Right lobe of liver (tissue), 6 donors: Measurements from ENCODE around the gene ZNF583. TPM values are rescaled to one million over a fixed set of nuclear protein-coding genes. Genes with fewer than 3 reads are reported as not detected.

Experiments used
- ATAC-seq, 4 donors: fragments of 200-7000 bp; cut with Tn5 transposase; one replicate each; pipeline ENCODE4 v1.9.1; 2020; ENCODE audit warnings: mild to moderate bottlenecking in 4 of 4, moderate library complexity in 4 of 4
- DNase-seq, 3 donors: peaks; one replicate each; pipeline ENCODE4 v3.0.0-alpha.2; 2020
- H3K27ac ChIP-seq, 3 donors: fragments of 200-600 bp; one replicate each; pipeline ENCODE4 v1.8.0; 2022
- H3K27me3 ChIP-seq, 2 donors: fragments of 200-600 bp; one replicate each; pipeline ENCODE4 v1.8.0; 2022
- H3K36me3 ChIP-seq, 4 donors: fragments of 200-600 bp; sonication (generic) in 1 of 4; one replicate each; pipeline versions ENCODE4 v1.5.1 to v1.8.0; 2017 to 2022; ENCODE audit warnings: control low read depth in 1 of 4
- H3K4me1 ChIP-seq, 4 donors: fragments of 200-600 bp; sonication (generic) in 1 of 4; one replicate each; pipeline versions ENCODE4 v1.5.1 to v1.8.0; 2017 to 2022; ENCODE audit warnings: control low read depth in 1 of 4
- H3K4me3 ChIP-seq, 3 donors: fragments of 200-600 bp; one replicate each; pipeline ENCODE4 v1.8.0; 2022
- H3K9me3 ChIP-seq, 4 donors: fragments of 200-600 bp; sonication (generic) in 1 of 4; one replicate each; pipeline versions ENCODE4 v1.5.1 to v1.8.0; 2017 to 2022; ENCODE audit warnings: control low read depth in 1 of 4
- CTCF ChIP-seq, 4 donors: fragments of 200-600 bp in 3 of 4; fragments of 450-650 bp in 1 of 4; IDR thresholded peaks; one replicate each; pipeline versions ENCODE4 v1.5.1 to v1.8.0; 2016 to 2022; ENCODE audit warnings: antibody characterized with exemption in 4 of 4, mild to moderate bottlenecking in 2 of 4
- POLR2A ChIP-seq: fragments of 450-650 bp; IDR thresholded peaks from one replicate; pipeline ENCODE4 v1.6.1; 2017; ENCODE audit warnings: antibody characterized with exemption, mild to moderate bottlenecking
- WGBS: methylation state at CpG from one replicate; pipeline ENCODE4 v1.1.6; 2018; ENCODE audit warnings: low coverage, low lambda C conversion rate; ENCODE audit not compliant: insufficient coverage; ENCODE audit errors: missing lambda C conversion rate; 5-methylcytosine and 5-hydroxymethylcytosine counted together
- intact Hi-C, 2 donors: fragments of 100-400 bp; cut with DNase I; formaldehyde crosslinking; loops; one replicate each; pipeline versions ENCODE4 v1.11.2 to v1.14.1; 2022
- total RNA-seq, 6 experiments: library from RNA; depleted of rRNA in 2 of 6; stranded (reverse); fragments of >200 nt in 2 of 6; fragmentation: NEBNext Ultra II Directional in 3 of 6; extraction: Animal tissue kit (Norgen Biotek cat#: 25700) in 3 of 6; gene quantifications; one replicate each; pipeline versions ENCODE4 v1.1.0 to v1.2.4, GENCODE V29; 2016 to 2023
- donor health status: DM: no; HTN: yes; CAD: no.
- donor health status: DM: no; HTN: no; CAD: no.
- donor health status: DM: no; HTN: no; CAD: no.
- donor health status: DM: no; HTN: yes; CAD: no.
- donor health status: DM: no; HTN: yes; CAD: no.

ZNF583 gene
- total RNA-seq, 6 experiments from 2014 or later, result 0.50 to 2.9 (median 1.3) TPM

- ATAC-seq (no peak), DNase-seq (no peak)
- H3K36me3 ChIP-seq, result peaks cover 0 to 7% (median 0%) of the 10 kb centered on the region in 4 donors
- WGBS, result 91% methylated on average over 8 of the region's 8 CpGs
- intact Hi-C loops, result no loop called here
- no peak overlapping the region for H3K27ac ChIP-seq
- H3K4me1 ChIP-seq, result no peaks in the 10 kb centered on the region
- TF ChIP-seq CTCF (IDR thresholded peaks at IDR 0.05), result no peak
- no peak for TF ChIP-seq POLR2A
- H3K4me3 ChIP-seq, result no peak overlapping the region
- H3K27me3 ChIP-seq, result no peaks in the 10 kb centered on the region
- peaks cover 0 to 35% (median 3%) of the 10 kb centered on the region in 4 donors for H3K9me3 ChIP-seq
Observed at GRCh38 chr19:56383826-56384605, 20.1 kb upstream of the ZNF583 start.

- H3K4me1 ChIP-seq, result peaks cover 0 to 4% (median 0%) of the 10 kb centered on the region in 4 donors
- intact Hi-C loops, result no loop called here
- 6% methylated on average over 19 of the region's 73 CpGs for WGBS
Observed at GRCh38 chr19:56393119-56394012, 10.8 kb upstream of the ZNF583 start, which contains the start of gene ZNF582. TSS of gene ZNF582 (minus strand) at chr19:56393534. CDS start at chr19:56391752, 1,782 bp downstream.

DNA sequence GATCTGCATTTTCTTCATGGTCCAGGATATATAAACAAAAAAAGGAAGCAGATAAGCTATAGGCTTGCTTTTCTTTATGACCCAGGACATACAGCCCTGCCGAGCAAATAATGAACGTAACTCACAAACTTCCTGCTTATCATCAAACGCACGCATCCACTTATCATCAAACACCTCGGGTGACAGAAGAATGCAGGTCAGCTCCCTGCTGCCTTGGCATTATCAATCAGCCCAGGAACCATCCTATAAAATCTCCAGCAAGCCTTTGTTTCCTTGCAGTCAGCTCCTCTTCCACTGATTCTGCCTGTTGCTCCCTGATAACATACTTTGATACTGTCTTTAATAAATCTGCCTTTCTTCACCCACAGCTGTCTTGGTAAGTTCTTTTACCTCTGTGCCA lies 5.3 kb upstream of the ZNF583 start:
- no peaks in the 10 kb centered on the region for H3K36me3 ChIP-seq
- H3K27me3 ChIP-seq, result no peaks in the 10 kb centered on the region
- intact Hi-C loops, result no loop called here
- H3K4me3 ChIP-seq, result no peak overlapping the region
- peaks cover 0 to 10% (median 5%) of the 10 kb centered on the region in 4 donors for H3K9me3 ChIP-seq
- DNase-seq (no peak), ATAC-seq (no peak)
- WGBS, result 92% methylated on average over 5 of the region's 5 CpGs
- H3K27ac ChIP-seq, result no peak overlapping the region
- TF ChIP-seq POLR2A (no peak), CTCF (IDR thresholded peaks at IDR 0.05) (no peak)
- H3K4me1 ChIP-seq, result peaks cover 0 to 4% (median 2%) of the 10 kb centered on the region in 4 donors

More at GRCh38 chr19:56393119-56394012, 10.8 kb upstream of the ZNF583 start, which contains the start of gene ZNF582:
- DNase-seq, result peak; percentile 95 to 98 (median 95)
- H3K27ac ChIP-seq, result peak within 1 kb of the TSS; percentile 39 to 77 (median 72)
- peak within 1 kb of the TSS; percentile 56 to 66 (median 64) for H3K4me3 ChIP-seq
- peak; percentile 96 to 99 (median 99) for ATAC-seq
- H3K27me3 ChIP-seq, result no peaks in the 10 kb centered on the region
- no peaks in the 10 kb centered on the region for H3K36me3 ChIP-seq
- peak; percentile 50 to 66 (median 62) for TF ChIP-seq CTCF (IDR thresholded peaks at IDR 0.05)
- peak; percentile 45 for TF ChIP-seq POLR2A
- peaks cover 0 to 9% (median 0%) of the 10 kb centered on the region in 4 donors for H3K9me3 ChIP-seq

- Histone ChIP-seq H3K27ac (no peak overlapping the region), H3K4me3 (no peak overlapping the region), H3K9me3 (peaks cover 0 to 11% (median 2%) of the 10 kb centered on the region in 4 donors), H3K27me3 (no peaks in the 10 kb centered on the region), H3K36me3 (no peaks in the 10 kb centered on the region), H3K4me1 (peaks cover 0 to 11% (median 2%) of the 10 kb centered on the region in 4 donors)
- WGBS, result 95% methylated on average over 4 of the region's 4 CpGs
- no peak for ATAC-seq
- TF ChIP-seq CTCF (IDR thresholded peaks at IDR 0.05), result no peak
- no peak for TF ChIP-seq POLR2A
- intact Hi-C loops, result no loop called here
- DNase-seq, result no peak
Observed at GRCh38 chr19:56400485-56400884, 3.6 kb upstream of the ZNF583 start.
